Measurements from ENCODE around the gene CYTIP. TPM values are rescaled to one million over a fixed set of nuclear protein-coding genes. Genes with fewer than 3 reads are reported as not detected.

Gene CYTIP
- total and polyA plus RNA-seq, 8 donors: 1.1 to 25.1 (median 1.5) TPM

DNA sequence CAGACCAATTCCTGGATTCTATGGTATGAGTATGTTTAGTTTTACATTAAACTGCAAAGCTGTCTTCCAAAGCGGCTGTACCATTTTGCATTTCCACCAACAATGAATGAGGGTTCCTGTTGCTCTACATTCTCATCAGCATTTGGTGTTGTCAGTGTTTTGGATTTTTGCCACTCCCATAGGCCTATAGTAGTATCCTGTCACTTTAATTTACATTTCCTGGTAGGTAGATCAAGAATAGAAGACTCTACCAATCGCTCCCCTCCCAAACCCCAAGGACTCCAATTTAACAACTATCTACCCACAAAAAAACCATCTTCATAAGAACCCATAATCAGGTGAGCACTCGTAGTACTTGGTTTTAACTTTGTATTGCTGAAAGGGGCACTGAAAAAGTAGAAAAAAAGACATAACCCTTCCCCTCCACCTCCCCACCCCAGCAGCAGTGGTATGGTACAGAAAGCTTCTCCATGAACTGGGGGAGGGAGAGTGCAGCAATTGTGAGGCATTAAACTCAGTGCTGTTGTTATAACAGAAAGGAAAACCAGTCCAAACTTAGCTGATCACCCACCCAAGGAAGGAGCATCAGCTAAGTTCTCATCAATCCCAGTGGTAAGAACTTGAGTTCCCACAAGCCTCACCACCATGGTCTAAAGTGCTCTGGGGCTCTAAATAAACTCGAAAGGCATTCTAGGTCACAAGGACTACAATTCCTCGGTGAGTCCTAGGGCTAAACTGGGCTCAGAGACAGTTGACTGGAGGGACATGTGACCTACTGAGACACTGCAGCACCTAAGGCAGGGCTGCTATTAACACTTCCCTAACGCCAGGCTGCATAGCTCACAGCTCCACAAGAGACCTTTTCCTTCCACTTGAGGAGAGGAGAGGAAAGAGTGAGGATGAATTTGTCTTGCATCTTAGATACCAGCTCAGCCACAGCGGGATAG, 35.5 kb upstream of the CYTIP start:
- peak; percentile 41 for ATAC-seq
- TF ChIP-seq, protein P1, sequence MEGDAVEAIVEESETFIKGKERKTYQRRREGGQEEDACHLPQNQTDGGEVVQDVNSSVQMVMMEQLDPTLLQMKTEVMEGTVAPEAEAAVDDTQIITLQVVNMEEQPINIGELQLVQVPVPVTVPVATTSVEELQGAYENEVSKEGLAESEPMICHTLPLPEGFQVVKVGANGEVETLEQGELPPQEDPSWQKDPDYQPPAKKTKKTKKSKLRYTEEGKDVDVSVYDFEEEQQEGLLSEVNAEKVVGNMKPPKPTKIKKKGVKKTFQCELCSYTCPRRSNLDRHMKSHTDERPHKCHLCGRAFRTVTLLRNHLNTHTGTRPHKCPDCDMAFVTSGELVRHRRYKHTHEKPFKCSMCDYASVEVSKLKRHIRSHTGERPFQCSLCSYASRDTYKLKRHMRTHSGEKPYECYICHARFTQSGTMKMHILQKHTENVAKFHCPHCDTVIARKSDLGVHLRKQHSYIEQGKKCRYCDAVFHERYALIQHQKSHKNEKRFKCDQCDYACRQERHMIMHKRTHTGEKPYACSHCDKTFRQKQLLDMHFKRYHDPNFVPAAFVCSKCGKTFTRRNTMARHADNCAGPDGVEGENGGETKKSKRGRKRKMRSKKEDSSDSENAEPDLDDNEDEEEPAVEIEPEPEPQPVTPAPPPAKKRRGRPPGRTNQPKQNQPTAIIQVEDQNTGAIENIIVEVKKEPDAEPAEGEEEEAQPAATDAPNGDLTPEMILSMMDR (IDR thresholded peaks at IDR 0.05): no peak
- H3K9me3 ChIP-seq: no peaks in the 10 kb centered on the region

GRCh38 chr2:157477919-157478318, 34.0 kb upstream of the CYTIP start:
- no peak overlapping the region for H3K4me3 ChIP-seq
- no peaks in the 10 kb centered on the region for H3K36me3 ChIP-seq
- intact Hi-C loops (cut with DNase I): no loop called here
- H3K27ac ChIP-seq: no peak overlapping the region
- no peak for DNase-seq
- no peaks in the 10 kb centered on the region for H3K9me3 ChIP-seq
- no peak for ATAC-seq
- no peaks in the 10 kb centered on the region for H3K27me3 ChIP-seq
- TF ChIP-seq, protein P1 (IDR thresholded peaks at IDR 0.05): no peak
- H3K4me1 ChIP-seq: no peaks in the 10 kb centered on the region

More for the DNA sequence above, 35.5 kb upstream of the CYTIP start:
- intact Hi-C loops (cut with DNase I): no loop called here
- Histone ChIP-seq H3K36me3 (no peaks in the 10 kb centered on the region), H3K4me3 (no peak overlapping the region), H3K4me1 (no peaks in the 10 kb centered on the region), H3K27ac (no peak overlapping the region), H3K27me3 (no peaks in the 10 kb centered on the region)
- DNase-seq: no peak

- TF ChIP-seq, protein P1 (IDR thresholded peaks at IDR 0.05): no peak
- no peaks in the 10 kb centered on the region for H3K9me3 ChIP-seq
- H3K4me1 ChIP-seq: no peaks in the 10 kb centered on the region
- intact Hi-C loops (cut with DNase I): no loop called here
- H3K27me3 ChIP-seq: no peaks in the 10 kb centered on the region
- H3K36me3 ChIP-seq: no peaks in the 10 kb centered on the region
- DNase-seq (no peak), ATAC-seq (no peak)
- no peak overlapping the region for H3K27ac ChIP-seq
- no peak overlapping the region for H3K4me3 ChIP-seq
Measured at GRCh38 chr2:157476953-157477709, 33.2 kb upstream of the CYTIP start.

DNA sequence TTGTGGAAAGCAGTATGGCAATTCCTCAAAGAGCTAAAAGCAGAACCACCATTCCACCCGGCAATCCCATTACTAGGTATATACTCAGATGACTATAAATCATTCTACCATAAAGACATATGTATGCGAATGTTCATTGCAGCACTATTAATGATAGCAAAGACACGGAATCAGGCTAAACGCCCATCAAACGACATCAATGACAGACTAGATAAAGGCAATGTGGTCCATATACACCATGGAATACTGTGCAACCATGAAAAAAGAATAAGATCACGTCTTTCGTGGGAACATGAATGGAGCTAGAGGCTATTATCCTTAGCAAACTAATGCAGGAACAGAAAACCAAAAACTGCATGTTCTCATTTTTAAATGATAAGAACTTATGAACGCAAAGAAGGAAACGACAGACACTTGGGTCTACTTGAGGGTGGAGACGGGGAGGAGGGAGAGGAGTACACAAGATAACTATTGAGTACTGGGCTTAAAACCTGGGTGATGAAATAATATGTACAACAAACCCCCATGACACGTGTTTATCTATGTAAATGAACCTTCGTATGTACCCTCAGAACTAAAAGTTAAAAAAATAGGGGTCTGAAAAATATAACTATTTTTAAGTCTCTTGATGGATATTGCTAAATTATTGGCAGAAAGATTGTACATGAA, 32.0 kb upstream of the CYTIP start:
- no peaks in the 10 kb centered on the region for H3K9me3 ChIP-seq
- no peaks in the 10 kb centered on the region for H3K36me3 ChIP-seq
- H3K4me3 ChIP-seq: no peak overlapping the region
- DNase-seq (no peak), ATAC-seq (no peak)
- H3K27ac ChIP-seq: no peak overlapping the region
- TF ChIP-seq, protein P1 (IDR thresholded peaks at IDR 0.05): no peak
- no peaks in the 10 kb centered on the region for H3K4me1 ChIP-seq
- H3K27me3 ChIP-seq: no peaks in the 10 kb centered on the region
- intact Hi-C loops (cut with DNase I): no loop called here
